Tibial nerve (tissue), 4 donors: ENCODE data around the gene SOCS7.

Experiments
- EP300 ChIP-seq, 2 donors: sonication (generic); formaldehyde crosslinking; IDR thresholded peaks; one replicate each; pipeline ENCODE4 v1.6.1; 2017; ENCODE audit warnings: antibody characterized with exemption in 2 of 2, mild to moderate bottlenecking in 1 of 2
- POLR2A ChIP-seq, 2 donors: fragments of 450-650 bp; IDR thresholded peaks; one replicate each; pipeline ENCODE4 v1.6.1; 2017; ENCODE audit warnings: antibody characterized with exemption in 2 of 2, mild to moderate bottlenecking in 2 of 2, moderate library complexity in 2 of 2
- TF ChIP-seq, protein P1 (sequence below), 5 experiments: fragments of 200-600 bp in 3 of 5; fragments of 450-650 bp in 2 of 5; sonication (generic) in 3 of 5; IDR thresholded peaks; one replicate each; pipeline ENCODE4 v1.5.1; 2016 to 2019; ENCODE audit warnings: antibody characterized with exemption in 5 of 5, mild to moderate bottlenecking in 3 of 5, moderate library complexity in 2 of 5

GRCh38 chr17:38425031-38425430 lies 73.4 kb downstream of the SOCS7 start:
- TF ChIP-seq POLR2A (IDR thresholded peaks at IDR 0.05): no peak
- TF ChIP-seq, protein P1, sequence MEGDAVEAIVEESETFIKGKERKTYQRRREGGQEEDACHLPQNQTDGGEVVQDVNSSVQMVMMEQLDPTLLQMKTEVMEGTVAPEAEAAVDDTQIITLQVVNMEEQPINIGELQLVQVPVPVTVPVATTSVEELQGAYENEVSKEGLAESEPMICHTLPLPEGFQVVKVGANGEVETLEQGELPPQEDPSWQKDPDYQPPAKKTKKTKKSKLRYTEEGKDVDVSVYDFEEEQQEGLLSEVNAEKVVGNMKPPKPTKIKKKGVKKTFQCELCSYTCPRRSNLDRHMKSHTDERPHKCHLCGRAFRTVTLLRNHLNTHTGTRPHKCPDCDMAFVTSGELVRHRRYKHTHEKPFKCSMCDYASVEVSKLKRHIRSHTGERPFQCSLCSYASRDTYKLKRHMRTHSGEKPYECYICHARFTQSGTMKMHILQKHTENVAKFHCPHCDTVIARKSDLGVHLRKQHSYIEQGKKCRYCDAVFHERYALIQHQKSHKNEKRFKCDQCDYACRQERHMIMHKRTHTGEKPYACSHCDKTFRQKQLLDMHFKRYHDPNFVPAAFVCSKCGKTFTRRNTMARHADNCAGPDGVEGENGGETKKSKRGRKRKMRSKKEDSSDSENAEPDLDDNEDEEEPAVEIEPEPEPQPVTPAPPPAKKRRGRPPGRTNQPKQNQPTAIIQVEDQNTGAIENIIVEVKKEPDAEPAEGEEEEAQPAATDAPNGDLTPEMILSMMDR (IDR thresholded peaks at IDR 0.05): no peak
- no peak for TF ChIP-seq EP300 (IDR thresholded peaks at IDR 0.05)
